Brain microvascular endothelial cell (primary cell): ENCODE measurements around the gene TMEM156.

Experiments
- DNase-seq: peaks from one replicate; pipeline ENCODE4 v3.0.0-alpha.2; 2020
- H3K27ac ChIP-seq: fragments of 250-450 bp; sonication (Bioruptor Pico); 2 replicates; pipeline ENCODE4 v1.5.1; 2020; ENCODE audit warnings: mild to moderate bottlenecking, moderate library complexity
- H3K27me3 ChIP-seq: fragments of 250-450 bp; sonication (Bioruptor Pico); replicated peaks from 2 replicates; pipeline ENCODE4 v1.5.1; 2020; ENCODE audit warnings: mild to moderate bottlenecking
- H3K36me3 ChIP-seq: fragments of 250-450 bp; sonication (Bioruptor Pico); replicated peaks from 2 replicates; pipeline ENCODE4 v1.5.1; 2020; ENCODE audit warnings: mild to moderate bottlenecking
- H3K4me3 ChIP-seq: 2 replicates; pipeline ENCODE4 v1.5.1; 2011; ENCODE audit warnings: low read depth, mild to moderate bottlenecking, control low read depth, low read length, moderate library complexity
- in situ Hi-C: cut with HindIII; loops from 2 replicates; pipeline ENCODE4 v1.10.0; 2017; ENCODE audit warnings: low sequenced_read_pairs, low pct_ligation_motif_present
- TF ChIP-seq, protein P1 (sequence below): IDR thresholded peaks from 2 replicates; pipeline ENCODE4 v1.5.1; 2011; ENCODE audit warnings: low read depth, mild to moderate bottlenecking, moderate library complexity, low read length, control low read depth, inconsistent platforms; ENCODE audit errors: missing control alignments

TMEM156 gene

DNA sequence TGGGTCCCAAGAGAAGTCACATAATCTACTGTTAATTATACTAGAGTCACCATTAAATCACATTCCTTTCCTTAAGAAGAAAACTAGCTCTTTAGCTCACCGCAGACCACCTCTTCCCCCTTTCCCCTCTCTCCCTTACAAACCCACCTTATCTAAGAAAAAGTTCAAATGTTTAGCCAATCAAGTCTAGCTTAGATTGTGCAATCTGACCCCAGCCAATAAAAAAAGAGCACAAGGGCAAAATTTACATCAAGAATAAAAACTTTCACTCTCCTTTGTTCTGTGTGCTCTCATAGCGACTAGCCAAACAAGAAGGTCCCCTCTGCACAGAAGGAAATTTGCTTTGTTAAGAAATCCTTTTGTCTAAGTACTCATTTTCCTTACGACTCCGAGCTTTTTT is 76.3 kb downstream of the TMEM156 start:
- Histone ChIP-seq H3K36me3 (no peaks in the 10 kb centered on the region), H3K27me3 (no peaks in the 10 kb centered on the region), H3K27ac (no peak overlapping the region), H3K4me3 (no peak overlapping the region)
- in situ Hi-C loops, result no loop called here
- TF ChIP-seq, protein P1, sequence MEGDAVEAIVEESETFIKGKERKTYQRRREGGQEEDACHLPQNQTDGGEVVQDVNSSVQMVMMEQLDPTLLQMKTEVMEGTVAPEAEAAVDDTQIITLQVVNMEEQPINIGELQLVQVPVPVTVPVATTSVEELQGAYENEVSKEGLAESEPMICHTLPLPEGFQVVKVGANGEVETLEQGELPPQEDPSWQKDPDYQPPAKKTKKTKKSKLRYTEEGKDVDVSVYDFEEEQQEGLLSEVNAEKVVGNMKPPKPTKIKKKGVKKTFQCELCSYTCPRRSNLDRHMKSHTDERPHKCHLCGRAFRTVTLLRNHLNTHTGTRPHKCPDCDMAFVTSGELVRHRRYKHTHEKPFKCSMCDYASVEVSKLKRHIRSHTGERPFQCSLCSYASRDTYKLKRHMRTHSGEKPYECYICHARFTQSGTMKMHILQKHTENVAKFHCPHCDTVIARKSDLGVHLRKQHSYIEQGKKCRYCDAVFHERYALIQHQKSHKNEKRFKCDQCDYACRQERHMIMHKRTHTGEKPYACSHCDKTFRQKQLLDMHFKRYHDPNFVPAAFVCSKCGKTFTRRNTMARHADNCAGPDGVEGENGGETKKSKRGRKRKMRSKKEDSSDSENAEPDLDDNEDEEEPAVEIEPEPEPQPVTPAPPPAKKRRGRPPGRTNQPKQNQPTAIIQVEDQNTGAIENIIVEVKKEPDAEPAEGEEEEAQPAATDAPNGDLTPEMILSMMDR, result no peak
- no peak for DNase-seq

DNA sequence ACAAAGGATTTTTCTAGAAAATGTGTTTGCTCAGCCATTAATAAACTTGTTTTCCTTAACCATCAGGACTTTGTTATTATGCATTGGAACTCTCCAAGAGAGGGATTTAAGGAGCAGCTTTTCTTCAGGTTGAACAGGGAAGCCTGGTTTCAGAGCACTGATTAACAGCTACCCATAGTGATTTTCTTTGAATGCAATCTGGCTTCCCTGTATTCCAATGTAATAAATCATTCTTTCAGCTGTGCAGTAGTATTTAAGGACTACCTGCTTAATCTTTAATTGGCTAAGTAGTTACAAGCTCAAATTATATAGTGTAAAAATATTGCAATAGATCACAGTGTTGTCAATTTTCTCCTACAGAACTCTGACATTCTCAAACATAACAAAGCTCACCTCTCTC is 77.5 kb downstream of the TMEM156 start:
- Histone ChIP-seq H3K4me3 (no peak overlapping the region), H3K27ac (no peak overlapping the region), H3K36me3 (no peaks in the 10 kb centered on the region), H3K27me3 (no peaks in the 10 kb centered on the region)
- no peak for DNase-seq
- in situ Hi-C loops, result no loop called here
- TF ChIP-seq, protein P1, result no peak

DNA sequence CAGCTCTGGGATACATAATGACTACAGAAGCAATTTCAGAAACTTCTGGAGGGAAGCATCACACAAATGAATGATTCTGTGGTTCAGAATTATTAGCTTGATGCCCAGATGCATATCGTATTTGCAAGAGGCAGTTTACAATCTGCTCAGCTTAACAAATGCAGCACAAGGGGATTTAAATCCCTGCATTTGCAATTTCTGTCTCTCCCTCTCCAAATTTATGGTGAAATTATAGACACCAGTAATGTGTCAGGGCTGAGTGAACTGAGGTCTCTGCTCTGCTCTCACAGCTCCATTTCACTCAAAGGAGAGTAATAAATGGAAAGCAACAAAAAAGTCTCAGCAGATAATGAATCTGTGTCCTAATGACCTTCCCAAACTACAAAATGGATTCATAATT is 80.2 kb downstream of the TMEM156 start:
- DNase-seq, result no peak
- no peak overlapping the region for H3K4me3 ChIP-seq
- in situ Hi-C loops, result no loop called here
- no peaks in the 10 kb centered on the region for H3K36me3 ChIP-seq
- no peak overlapping the region for H3K27ac ChIP-seq
- no peaks in the 10 kb centered on the region for H3K27me3 ChIP-seq
- TF ChIP-seq, protein P1, result no peak

DNA sequence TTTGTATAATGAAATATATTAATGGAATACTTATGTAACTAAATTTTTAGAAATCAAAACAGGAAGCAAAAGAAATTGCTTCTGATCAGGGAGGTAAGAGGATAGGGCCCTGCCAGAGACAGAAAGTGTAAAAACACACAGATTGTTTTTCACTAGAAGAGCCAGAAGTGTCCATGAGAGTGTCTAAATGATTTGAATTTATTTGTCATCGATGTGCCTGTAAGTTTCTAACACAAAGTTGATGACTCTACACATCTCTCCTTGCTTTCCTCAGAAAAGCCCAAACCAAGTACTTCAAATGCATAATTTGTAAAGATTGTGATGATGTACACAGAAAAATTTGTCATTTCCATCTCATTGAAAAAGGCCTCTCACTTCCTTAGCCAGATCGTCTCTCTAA is 80.6 kb downstream of the TMEM156 start:
- Histone ChIP-seq H3K27ac (no peak overlapping the region), H3K27me3 (no peaks in the 10 kb centered on the region), H3K36me3 (no peaks in the 10 kb centered on the region), H3K4me3 (no peak overlapping the region)
- in situ Hi-C loops, result no loop called here
- no peak for DNase-seq
- TF ChIP-seq, protein P1, result no peak

DNA sequence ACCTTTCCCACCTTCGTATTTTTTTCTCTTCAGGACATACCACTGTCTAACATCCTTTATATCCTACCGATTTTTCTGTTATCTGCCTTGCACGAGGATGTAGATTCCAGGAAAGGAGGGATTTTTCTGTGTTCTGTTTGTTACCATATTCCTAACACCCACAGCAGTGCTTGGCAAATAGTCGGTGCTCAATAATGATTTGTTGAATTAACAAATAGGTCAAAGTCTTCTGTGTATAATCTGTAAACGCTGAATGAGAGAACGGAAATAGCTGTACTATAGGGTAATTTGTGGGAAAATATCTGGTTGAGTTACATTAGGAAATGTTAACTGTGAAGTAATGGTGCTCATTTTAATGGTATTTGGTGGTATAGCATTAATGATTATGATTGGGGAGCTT is 81.5 kb downstream of the TMEM156 start:
- in situ Hi-C loops, result no loop called here
- Histone ChIP-seq H3K4me3 (no peak overlapping the region), H3K36me3 (peaks cover 3% of the 10 kb centered on the region), H3K27ac (no peak overlapping the region), H3K27me3 (no peaks in the 10 kb centered on the region)
- DNase-seq, result no peak
- TF ChIP-seq, protein P1, result no peak

DNA sequence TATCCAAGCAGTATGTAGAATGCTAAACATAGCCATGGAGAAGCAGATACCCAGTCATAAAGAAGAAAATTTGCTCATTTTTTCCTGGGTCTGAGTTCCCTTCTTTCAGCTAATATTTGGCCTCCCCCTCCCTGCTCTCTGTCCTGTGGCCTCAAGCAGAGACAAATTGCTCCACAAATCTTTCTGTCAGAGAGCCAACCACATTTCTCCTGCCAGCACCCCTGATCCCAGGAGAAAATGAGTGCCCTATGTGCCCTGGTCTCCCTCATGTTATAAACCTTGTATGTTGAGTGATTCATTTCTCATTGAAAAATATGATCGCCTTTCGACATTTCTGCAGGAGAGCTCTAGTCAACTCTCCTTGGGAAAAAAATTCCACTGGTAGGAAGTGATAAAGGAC is 82.0 kb downstream of the TMEM156 start:
- in situ Hi-C loops, result no loop called here
- no peak for DNase-seq
- TF ChIP-seq, protein P1, result no peak
- Histone ChIP-seq H3K27me3 (no peaks in the 10 kb centered on the region), H3K27ac (no peak overlapping the region), H3K36me3 (peaks cover 7% of the 10 kb centered on the region), H3K4me3 (no peak overlapping the region)
